ELF-1 (cell line): ENCODE data around the gene OTOG.
"Not testable (repeated sequence)": the region's sequence is repeated elsewhere in the genome, so short reads cannot be mapped to it uniquely, and the experiment has no call there.

Experiments
- DNase-seq: peaks from one replicate; pipeline ENCODE4 v3.0.0-alpha.2; 2016; ENCODE audit warnings: low read depth, low spot score

The OTOG gene

DNA sequence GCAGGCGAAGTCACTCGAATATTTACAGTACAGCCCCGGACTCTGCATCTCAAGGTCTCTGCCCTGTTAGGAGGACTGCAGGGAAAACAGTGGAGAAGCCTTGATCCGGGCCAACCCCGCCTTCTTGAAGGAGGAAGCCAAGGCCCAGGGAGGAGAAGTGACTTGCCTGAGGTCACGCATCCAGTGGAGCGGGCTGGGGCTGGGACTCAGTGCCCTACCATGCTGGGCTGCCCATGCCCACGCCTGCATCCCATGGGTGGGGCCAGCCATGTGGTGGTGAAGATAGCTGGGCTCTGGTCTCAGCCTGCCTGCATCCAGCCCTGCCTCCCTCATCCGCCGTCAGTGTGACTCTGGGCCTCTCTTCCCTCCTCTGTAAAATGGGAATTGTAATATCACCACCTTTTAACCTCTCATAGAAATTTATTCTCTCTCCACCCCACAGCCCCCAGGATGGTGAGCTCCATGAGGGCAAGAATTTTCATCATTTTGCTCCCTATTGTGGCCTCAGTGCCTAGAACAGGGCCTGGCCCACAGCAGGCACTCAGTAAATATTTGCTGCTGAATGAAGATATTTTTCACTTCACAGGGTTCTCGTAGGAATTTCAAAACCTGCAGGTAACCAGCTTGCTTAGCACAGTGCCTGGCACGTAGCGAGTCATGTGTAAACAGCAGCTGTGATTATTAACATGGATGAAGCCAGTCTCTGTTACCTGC, 57.3 kb downstream of the OTOG start:
- DNase-seq: no peak

DNA sequence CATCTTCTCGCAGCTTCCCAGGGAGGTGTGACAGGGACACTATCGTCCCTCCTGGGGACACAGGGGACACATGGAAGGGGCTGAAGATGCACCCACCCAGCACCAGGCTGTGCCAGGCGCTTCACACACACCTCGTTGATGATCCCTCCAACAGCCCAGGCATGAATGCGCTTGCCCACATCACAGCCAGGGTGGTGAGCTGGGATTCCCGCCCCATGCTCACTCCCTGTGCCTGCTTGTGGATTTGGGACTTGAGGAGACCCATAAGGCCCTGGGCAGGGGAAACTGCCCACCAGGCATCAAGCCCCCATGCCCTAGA, 57.8 kb downstream of the OTOG start:
- no peak for DNase-seq

DNA sequence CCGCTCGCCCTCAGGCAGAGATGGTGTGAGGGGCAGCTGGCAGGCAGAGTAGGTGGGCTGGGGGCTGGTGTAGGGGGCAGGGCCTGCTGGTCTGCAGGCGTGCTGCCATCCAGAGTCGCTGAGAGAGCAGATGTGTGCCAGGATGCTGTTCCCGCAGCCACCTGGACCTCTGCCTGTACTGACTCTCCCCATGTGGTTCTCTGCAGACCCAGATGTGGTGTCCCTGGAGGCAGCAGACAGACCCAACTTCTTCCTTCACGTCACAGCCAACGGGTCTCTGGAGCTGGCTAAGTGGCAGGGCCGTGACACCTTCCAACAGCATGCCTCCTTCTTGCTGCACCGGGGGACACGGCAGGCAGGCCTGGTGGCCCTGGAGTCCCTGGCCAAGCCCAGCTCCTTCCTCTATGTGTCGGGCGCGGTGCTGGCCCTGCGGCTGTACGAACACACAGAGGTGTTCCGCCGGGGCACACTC, 58.6 kb downstream of the OTOG start:
- no peak for DNase-seq

DNA sequence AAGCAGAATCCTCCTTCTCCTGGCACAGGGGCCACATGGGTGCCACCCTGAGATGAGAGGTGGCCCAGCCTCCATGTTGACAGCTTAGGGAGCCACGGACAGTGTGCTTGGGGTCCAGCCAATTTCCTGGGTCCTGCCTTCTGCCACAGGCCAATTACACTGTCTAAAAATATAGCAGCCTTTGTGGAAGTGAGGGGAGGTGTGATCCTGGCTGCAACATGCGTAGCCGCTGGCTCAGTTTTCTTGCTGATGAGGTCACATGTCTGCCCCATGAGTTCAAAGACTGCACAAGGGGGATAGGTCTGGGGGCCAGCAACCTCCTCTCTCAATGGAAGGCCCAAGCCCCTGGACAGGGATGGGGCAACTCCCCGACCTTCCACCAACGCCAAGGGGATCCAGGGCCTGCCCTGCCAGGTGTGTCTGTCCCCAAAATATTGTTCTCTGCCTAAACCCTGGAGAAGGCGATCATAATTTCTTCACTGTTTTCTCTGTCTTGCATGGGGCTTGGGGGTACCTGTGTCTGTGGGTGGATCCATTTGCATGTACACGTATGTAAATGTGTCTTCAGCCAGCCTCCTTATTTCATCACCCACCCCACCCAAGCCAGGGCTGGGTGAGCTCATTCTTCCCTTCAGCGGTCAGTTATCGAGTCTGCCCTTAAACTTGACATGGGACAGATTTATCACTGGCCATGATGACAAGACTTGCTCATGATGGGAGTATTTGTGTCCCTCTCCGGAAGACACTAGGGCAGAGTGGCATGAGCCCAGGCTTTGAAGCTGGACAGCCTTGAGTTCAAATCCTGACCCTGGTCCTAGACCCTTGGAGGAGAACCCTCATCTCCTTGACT, 59.4 kb downstream of the OTOG start:
- DNase-seq: no peak

DNA sequence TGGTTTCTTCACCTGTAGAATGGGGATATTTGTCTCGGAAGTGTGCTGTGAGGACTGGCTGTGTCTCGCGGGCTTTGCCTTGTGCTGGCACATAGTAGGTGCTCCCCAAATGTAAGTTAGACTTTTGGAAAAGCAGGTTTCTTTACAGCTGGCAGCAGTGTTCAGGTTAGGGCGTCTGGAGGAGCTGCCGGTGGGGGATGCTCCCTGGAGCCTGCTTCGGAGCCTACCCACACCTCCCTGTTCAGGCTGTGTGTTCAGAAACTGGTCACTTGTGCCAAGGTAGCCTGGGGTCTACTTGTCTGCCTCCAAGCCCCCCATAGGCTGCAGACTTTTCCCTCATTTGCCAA, 60.0 kb downstream of the OTOG start:
- DNase-seq: no peak

DNA sequence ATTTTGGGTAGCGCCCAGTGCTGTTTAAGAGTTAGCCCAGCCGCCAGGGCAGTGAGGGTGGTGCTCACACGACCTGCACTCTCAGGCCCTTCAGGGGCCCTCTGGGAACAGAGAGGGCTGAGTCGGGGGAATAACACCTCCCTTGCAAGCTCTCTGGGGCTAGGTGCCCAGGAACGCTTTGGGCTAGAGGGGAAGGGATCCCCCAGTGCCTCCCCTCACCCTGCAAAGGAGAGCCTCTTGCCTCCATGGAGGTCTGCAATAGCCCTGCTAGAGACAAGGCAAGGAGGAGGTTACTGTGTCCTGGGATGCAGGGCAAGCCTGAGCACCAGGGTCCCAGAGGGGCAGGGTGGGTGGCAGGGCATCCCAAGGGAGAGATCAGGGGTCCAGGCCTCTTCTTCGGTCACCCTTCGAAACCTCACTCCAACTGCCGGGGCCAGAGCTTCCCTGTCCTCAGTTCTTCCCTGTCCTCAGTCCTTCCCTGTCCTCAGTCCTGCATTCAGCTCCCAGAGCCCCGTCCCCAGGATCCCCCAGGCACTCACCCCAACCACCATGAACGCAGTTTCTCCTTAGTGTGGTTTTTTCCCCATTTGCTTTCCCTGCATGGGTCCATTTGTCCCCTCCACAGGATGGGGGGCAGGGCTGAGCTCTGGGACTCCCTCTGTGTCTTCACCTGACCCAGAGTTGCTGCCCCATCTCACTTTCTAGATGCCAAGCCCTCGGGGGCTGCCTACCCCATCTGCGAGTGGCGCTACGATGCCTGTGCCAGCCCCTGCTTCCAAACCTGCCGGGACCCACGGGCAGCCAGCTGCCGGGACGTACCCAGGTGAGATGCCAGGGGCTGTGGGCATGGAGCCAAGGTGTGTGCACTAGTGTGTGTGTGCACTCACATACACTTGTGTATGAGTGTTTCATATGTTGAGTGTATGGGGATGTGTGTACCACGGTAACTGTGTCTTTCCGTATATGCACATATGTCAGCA, 60.8 kb downstream of the OTOG start:
- no peak for DNase-seq

DNA sequence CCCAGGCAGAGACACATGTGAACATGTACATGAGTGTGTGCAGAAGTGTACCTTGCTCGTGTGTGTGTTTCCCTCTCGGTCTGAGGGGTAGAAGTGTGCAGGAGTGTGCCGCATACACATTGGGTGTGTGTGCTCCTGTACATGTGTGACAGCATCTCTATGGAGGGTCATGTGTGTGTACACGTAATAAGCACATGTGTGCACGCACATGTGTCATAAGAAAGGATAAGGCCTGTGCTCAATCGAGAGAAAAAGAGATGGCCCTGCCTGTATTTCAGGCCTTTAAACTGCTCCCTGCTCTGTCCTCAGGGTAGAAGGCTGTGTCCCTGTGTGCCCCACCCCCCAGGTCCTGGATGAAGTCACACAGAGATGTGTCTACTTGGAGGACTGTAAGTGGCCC, 61.8 kb downstream of the OTOG start:
- DNase-seq: no peak

DNA sequence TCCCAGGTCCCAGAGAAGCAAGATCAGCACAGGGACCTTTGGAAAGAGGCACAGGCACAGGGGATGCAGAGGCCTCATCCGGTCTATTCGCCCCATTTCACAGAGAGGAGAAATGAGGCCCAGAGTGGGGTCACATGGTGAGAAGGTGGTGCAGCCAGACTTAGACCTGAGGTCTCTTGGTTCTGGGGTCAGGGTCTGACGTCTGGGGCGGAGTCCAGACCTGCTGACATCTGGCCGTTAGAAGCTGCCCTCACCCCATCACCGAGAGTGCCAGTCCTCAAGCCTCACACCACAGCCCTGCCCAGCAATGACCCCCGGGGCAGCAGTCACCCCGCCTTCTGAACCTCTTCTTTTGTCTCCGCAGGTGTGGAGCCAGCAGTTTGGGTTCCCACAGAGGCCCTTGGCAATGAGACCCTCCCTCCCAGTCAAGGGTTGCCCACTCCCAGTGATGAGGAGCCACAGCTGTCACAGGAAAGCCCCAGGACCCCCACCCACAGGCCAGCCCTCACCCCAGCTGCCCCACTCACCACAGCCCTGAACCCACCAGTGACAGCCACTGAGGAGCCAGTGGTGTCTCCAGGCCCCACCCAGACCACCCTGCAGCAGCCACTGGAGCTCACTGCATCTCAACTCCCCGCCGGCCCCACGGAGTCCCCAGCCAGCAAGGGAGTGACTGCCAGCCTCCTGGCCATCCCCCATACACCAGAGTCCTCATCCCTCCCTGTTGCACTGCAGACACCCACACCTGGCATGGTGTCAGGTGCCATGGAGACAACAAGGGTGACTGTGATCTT, 62.4 kb downstream of the OTOG start:
- DNase-seq: no peak

DNA sequence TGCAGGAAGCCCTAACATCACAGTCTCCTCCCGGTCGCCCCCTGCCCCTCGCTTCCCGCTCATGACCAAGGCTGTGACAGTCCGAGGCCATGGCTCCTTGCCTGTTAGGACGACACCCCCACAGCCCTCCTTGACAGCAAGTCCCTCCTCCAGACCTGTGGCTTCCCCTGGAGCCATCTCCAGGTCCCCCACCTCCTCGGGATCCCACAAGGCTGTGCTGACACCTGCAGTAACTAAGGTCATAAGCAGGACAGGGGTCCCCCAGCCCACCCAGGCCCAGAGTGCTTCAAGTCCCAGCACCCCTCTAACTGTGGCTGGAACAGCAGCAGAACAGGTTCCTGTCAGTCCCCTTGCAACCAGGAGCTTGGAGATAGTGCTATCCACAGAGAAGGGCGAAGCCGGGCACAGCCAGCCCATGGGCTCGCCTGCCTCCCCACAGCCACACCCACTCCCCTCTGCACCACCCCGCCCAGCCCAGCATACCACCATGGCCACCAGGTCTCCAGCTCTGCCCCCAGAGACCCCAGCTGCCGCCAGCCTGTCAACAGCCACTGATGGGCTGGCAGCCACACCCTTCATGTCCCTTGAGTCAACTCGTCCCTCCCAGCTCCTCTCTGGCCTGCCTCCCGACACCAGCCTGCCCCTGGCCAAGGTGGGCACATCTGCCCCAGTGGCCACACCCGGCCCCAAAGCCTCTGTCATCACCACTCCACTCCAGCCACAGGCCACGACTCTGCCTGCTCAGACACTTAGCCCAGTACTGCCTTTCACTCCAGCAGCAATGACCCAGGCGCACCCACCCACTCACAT, 63.2 kb downstream of the OTOG start:
- DNase-seq: no peak

DNA sequence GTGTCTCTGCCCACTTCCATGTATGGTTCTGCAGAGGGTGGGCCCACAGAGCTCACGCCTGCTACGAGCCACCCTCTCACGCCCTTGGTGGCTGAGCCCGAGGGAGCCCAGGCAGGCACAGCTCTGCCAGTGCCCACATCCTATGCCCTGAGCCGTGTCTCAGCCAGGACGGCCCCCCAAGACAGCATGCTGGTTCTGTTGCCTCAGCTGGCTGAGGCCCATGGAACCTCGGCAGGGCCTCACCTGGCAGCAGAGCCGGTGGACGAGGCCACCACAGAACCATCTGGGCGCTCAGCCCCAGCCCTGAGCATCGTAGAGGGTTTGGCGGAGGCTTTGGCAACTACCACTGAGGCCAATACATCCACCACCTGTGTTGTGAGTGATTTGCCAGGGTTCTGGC, 64.0 kb downstream of the OTOG start:
- DNase-seq: no peak

DNA sequence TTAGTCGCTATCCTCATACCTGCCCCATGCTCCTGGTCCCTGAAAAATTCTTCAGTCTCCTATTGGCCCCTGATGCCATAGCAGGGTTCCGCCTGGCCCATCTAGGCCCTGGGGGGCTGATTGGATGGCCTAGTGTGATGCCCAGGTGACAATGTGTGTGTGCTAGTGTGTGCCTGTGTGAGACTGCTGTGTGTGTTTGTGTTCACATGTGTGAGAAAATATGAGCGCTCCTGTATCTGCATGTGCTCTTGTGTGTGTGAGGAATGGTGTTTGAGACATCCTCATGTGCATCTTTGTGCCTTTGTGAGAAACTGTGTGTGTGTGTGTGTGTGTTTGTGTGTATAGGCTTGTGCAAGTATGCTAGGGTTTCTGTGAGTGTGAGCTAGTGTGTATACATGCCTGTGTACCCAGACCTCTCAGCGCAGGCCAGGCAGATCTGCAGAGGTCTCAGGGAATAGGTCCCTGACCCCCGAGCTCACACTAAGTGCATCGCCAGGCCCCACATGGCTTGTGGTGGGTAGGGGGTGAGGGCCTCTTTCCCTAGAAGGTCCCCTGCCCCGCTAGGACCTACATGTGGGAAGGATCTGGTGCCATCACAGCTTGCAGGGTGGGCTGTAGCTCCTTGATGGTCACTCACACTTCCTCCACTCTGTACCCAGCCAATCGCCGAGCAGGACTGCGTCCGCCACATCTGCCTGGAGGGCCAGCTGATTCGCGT, 64.6 kb downstream of the OTOG start:
- DNase-seq: no peak

DNA sequence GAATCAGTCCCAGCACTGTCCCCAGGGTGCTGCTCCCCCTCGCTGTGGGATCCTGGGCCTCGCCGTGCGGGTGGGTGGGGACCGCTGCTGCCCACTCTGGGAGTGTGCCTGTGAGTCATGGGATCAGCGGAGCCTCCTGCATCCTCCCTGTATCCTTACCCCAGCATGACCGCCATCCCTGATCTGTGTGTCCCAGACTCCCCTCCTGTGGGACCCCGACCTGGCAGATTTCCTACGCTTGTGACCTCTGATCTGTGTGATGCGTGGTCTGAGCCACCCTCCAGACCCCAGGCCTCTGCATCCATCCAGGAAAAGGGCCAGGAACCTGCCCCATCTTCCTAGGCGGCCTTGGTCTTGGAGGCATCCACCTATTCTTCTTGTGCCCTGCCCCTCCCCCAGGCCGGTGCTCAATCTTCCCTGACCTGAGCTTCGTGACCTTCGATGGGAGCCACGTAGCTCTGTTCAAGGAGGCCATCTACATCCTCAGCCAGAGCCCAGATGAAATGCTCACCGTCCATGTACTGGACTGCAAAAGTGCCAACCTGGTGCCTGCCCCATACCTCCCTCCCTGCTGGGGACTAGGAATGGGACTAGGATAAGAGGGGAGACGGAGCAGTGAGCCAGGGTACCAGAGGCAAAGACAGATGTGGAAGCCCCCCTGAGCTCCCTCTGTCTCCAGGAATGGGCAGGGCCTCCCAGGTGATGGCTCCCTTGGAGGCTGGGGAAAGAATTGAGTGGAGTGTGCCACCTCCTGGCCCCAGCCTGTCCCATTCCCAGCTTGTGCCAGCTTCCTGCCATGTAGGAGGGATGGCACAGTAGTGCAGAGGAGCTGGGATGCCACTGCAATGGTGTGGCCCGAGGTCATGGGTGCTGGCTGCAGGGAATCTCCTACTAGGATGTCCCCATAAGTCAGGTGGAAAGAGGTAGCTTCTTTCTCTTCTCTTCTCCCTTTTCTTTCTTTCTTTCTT, 65.4 kb downstream of the OTOG start:
- DNase-seq: no peak

DNA sequence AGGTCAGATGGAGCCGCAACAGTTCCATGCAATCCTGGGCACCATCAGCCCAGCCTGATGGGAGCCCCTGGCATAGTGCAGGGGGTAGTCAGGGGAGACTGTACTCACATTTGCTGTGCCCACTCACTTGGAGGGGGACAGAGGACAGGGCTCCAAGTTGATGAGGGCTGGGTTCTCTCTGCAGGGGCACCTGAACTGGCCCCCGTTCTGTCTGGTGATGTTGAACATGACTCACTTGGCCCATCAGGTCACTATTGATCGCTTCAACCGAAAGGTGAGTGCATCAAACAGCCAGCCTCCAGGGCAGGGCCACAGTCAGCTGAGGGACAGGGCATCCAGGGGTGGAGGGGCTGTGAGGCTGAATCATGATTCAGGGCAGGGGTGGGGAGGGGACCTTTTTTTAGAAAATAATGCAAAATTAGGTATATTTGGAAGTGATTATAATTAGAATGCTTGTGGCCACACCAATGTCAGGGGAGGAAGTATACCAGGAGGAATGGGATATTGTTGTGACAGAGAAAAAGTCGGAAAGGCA, 66.4 kb downstream of the OTOG start:
- no peak for DNase-seq

DNA sequence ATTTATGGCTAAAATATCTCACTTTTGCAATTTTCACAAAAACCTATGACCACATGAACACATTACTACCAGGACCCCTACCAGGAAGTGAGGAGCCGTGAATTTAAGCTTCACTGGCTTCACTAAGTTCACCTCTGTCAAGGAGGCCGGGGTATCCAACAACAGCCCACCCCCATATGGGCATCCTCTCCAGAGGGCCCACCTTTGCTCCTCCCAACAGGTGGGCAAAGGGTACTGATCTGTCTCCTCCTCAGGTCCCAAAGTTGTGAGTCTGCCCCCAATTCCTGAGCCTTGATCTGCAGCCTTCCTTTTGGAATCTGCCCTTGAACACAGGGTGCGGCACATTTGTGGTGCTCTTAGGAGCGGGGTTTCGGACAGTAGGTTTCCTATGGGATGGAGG, 66.9 kb downstream of the OTOG start:
- no peak for DNase-seq

DNA sequence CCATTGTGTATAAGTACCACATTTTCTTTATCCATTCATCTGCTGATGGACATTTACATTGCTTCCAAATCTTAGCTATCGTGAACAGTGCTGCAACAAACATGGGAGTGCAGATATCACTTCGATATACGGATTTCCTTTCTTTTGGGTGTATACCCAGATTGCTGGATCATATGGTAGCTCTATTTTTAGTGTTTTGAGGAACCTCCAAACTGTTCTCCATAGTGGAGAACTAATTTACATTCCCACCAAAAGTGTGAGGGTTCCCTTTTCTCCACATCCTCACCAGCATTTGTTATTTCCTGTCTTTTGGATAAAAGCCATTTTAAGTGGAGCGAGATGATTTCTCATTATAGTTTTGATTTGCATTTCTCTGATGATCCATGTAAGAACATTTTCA, 75.7 kb downstream of the OTOG start:
- not testable (repeated sequence) for DNase-seq

DNA sequence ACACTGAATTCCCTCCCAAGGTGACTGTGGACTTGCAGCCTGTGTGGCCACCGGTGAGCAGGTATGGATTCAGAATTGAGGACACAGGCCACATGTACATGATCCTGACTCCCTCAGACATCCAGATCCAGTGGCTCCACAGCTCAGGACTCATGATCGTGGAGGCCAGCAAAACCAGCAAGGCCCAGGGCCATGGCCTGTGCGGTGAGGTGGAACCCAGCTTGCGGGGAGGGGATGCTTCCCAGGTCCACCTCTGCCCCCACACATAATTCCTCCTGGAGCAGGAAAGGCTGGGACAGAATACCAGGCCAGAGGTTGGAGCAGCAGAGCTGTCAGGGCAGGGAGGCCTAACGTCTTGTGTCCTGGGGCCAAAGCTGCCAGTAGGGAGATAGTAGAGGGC, 82.1 kb downstream of the OTOG start:
- no peak for DNase-seq

DNA sequence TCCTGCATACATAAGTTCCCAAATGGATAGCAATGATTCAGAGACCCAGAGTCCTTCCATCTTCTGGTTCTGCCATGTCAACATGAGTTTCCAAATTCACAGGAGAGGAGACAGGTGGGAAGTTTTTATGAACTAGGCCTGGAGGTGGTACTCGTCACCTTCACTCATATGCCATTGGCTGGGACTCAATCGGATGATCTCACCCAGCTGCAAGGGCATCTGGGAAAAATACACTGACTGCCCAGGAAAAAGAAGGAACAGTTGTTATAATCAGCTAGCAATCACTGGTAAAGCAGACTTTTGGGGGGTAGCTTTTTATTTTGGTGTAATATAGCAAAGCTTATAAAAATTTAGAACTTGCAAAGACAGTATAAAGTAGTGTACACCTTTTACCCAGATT, 83.9 kb downstream of the OTOG start:
- DNase-seq: no peak

DNA sequence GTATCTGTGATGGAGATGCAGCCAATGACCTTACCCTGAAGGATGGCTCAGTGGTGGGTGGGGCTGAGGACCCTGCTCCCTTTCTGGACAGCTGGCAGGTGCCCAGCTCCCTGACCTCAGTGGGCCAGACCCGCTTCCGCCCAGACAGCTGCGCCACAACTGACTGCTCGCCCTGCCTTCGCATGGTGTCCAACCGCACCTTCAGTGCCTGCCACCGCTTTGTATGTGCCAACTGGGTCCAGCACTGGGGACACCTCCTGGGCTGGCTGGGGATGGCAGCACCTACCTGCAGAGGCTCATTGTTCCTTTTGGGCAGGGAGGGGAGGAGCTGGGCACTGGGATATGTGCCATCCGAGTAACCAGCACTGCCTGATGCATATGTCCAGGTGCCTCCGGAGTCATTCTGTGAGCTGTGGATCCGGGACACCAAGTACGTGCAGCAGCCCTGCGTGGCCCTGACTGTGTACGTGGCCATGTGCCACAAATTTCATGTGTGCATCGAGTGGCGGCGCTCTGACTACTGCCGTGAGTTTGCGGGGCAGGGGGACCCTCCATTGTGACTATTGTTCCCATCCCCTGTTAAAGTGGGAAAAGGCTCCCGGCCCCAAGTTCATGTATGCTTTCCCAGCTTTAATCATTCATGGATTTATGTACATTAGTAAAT, 84.8 kb downstream of the OTOG start:
- DNase-seq: no peak
